Mesenchymal stem cell (in vitro differentiated cells and primary cell): Measurements from ENCODE around the gene BICD1.

Experiments
- DNase-seq: peaks from one replicate; pipeline ENCODE4 v3.0.0-alpha.2; 2013
- H2AFZ ChIP-seq: one replicate; pipeline ENCODE4 v1.6.1; 2013; ENCODE audit warnings: low read depth, mild to moderate bottlenecking, control low read depth, inconsistent platforms, low read length, moderate library complexity
- H2AK5ac ChIP-seq: 2 replicates; pipeline ENCODE4 v1.6.1; 2013; ENCODE audit warnings: low read length, moderate library complexity, mild to moderate bottlenecking, inconsistent platforms; ENCODE audit not compliant: severe bottlenecking
- H2BK120ac ChIP-seq: one replicate; pipeline ENCODE4 v1.6.1; 2013; ENCODE audit warnings: low read depth, mild to moderate bottlenecking, inconsistent platforms, low read length, moderate library complexity
- H2BK12ac ChIP-seq, 2 experiments: one replicate each; pipeline ENCODE4 v1.6.1; 2013; ENCODE audit warnings: inconsistent platforms in 2 of 2, low read length in 2 of 2, mild to moderate bottlenecking in 2 of 2, moderate library complexity in 2 of 2, control low read depth in 1 of 2
- H2BK15ac ChIP-seq: one replicate; pipeline ENCODE4 v1.6.1; 2013; ENCODE audit warnings: mild to moderate bottlenecking, low read depth, inconsistent platforms; ENCODE audit not compliant: poor library complexity, severe bottlenecking
- H2BK5ac ChIP-seq: 2 replicates; pipeline ENCODE4 v1.6.1; 2013; ENCODE audit warnings: low read depth, mild to moderate bottlenecking, low read length, control low read depth, inconsistent platforms; ENCODE audit not compliant: poor library complexity, severe bottlenecking
- H3K14ac ChIP-seq, 2 experiments: one replicate each; pipeline ENCODE4 v1.6.1; 2013; ENCODE audit warnings: inconsistent platforms in 2 of 2, low read length in 2 of 2, control low read depth in 1 of 2, mild to moderate bottlenecking in 1 of 2, moderate library complexity in 1 of 2
- H3K18ac ChIP-seq, 2 experiments: one replicate each; pipeline ENCODE4 v1.6.1; 2013; ENCODE audit warnings: inconsistent platforms in 2 of 2, low read length in 2 of 2, control low read depth in 1 of 2, low read depth in 1 of 2, mild to moderate bottlenecking in 1 of 2
- H3K23ac ChIP-seq, 2 experiments: one replicate each; pipeline ENCODE4 v1.6.1; 2013; ENCODE audit warnings: inconsistent platforms in 2 of 2, low read length in 2 of 2, mild to moderate bottlenecking in 2 of 2, moderate library complexity in 2 of 2, control low read depth in 1 of 2
- H3K27ac ChIP-seq: 2 replicates; pipeline ENCODE4 v1.5.1; 2013; ENCODE audit warnings: mild to moderate bottlenecking, moderate library complexity, low read length, control low read depth, inconsistent platforms; ENCODE audit not compliant: poor library complexity, severe bottlenecking
- H3K27me3 ChIP-seq, 2 experiments: 2 replicates each; pipeline versions ENCODE4 v1.6.1 to v1.7.0; 2013; ENCODE audit warnings: low read length in 2 of 2, mild to moderate bottlenecking in 2 of 2, moderate library complexity in 2 of 2, control low read depth in 1 of 2, inconsistent platforms in 1 of 2; ENCODE audit not compliant: control insufficient read depth in 1 of 2, insufficient read depth in 1 of 2
- H3K36me3 ChIP-seq, 2 experiments: 2 replicates each; pipeline versions ENCODE4 v1.6.1 to v1.7.0; 2013; ENCODE audit warnings: low read length in 2 of 2, control low read depth in 1 of 2, inconsistent platforms in 1 of 2, low read depth in 1 of 2, mild to moderate bottlenecking in 1 of 2; ENCODE audit not compliant: insufficient read depth in 2 of 2, control insufficient read depth in 1 of 2
- H3K4ac ChIP-seq, 2 experiments: one replicate each; pipeline ENCODE4 v1.6.1; 2013; ENCODE audit warnings: inconsistent platforms in 2 of 2, low read length in 2 of 2, mild to moderate bottlenecking in 2 of 2, moderate library complexity in 2 of 2, control low read depth in 1 of 2, low read depth in 1 of 2
- H3K4me1 ChIP-seq: 2 replicates; pipeline ENCODE4 v1.6.1; 2013; ENCODE audit warnings: low read depth, low read length, control low read depth; ENCODE audit not compliant: control insufficient read depth, insufficient read depth
- H3K4me2 ChIP-seq: 2 replicates; pipeline ENCODE4 v1.6.1; 2013; ENCODE audit warnings: low read length, mild to moderate bottlenecking, inconsistent platforms; ENCODE audit not compliant: poor library complexity, severe bottlenecking
- H3K4me3 ChIP-seq, 2 experiments: 2 replicates each; pipeline versions ENCODE4 v1.5.1 to v1.7.0; 2013; ENCODE audit warnings: low read length in 2 of 2, mild to moderate bottlenecking in 2 of 2, control low read depth in 1 of 2, low read depth in 1 of 2; ENCODE audit not compliant: insufficient read depth in 1 of 2
- H3K79me1 ChIP-seq: replicated peaks from 2 replicates; pipeline ENCODE4 v1.6.1; 2013; ENCODE audit warnings: mild to moderate bottlenecking, control low read depth, low read length, inconsistent platforms; ENCODE audit not compliant: poor library complexity, severe bottlenecking
- H3K9ac ChIP-seq: 2 replicates; pipeline ENCODE4 v1.7.0; 2013; ENCODE audit warnings: mild to moderate bottlenecking, low read length, moderate library complexity
- H3K9me3 ChIP-seq: 2 replicates; pipeline ENCODE4 v1.7.0; 2013; ENCODE audit warnings: mild to moderate bottlenecking, low read length; ENCODE audit not compliant: control insufficient read depth
- H4K8ac ChIP-seq: one replicate; pipeline ENCODE4 v1.6.1; 2013; ENCODE audit warnings: inconsistent platforms, mild to moderate bottlenecking, low read length, moderate library complexity
- H4K91ac ChIP-seq: one replicate; pipeline ENCODE4 v1.6.1; 2013; ENCODE audit warnings: mild to moderate bottlenecking, low read length, inconsistent platforms
- WGBS: methylation state at CpG from one replicate; pipeline ENCODE4 v1.1.7; 2013; ENCODE audit warnings: mixed read lengths; 5-methylcytosine and 5-hydroxymethylcytosine counted together

The BICD1 gene

DNA sequence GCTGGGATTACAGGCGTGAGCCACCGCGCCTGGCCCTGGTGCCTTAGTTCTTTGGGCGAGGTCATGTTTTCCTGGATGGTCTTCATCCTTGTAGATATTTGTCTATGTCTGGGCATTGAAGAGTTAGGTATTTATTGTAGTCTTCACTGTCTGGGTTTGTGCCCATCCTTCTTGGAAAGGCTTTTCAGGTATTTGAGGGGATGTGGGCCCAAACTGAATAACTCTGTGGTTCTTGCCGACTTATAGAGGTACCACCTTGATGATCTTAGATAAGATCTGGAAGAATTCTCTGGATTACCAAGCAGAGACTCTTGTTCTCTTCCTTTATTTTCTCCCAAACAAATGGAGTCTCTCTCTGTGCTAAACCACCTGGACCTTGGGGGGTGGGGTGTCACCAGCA lies 311.6 kb downstream of the BICD1 start:
- Histone ChIP-seq H3K23ac (no peak overlapping the region), H2AK5ac (no peak overlapping the region), H3K27me3 (no peaks in the 10 kb centered on the region), H3K27ac (no peak overlapping the region), H3K36me3 (no peaks in the 10 kb centered on the region), H2BK5ac (no peak overlapping the region), H4K91ac (no peak overlapping the region), H2BK120ac (no peak overlapping the region), H3K4me3 (no peak overlapping the region), H3K9ac (no peak overlapping the region), H2BK15ac (no peak overlapping the region), H3K4ac (no peak overlapping the region), H3K4me2 (no peak overlapping the region), H2AFZ (no peak overlapping the region), H3K18ac (no peak overlapping the region), H3K4me1 (peaks cover 10% of the 10 kb centered on the region), H3K79me1 (peaks cover 26% of the 10 kb centered on the region), H2BK12ac (no peak overlapping the region), H3K14ac (no peak overlapping the region), H4K8ac (no peak overlapping the region), H3K9me3 (no peaks in the 10 kb centered on the region)
- WGBS: 100% methylated on average over 5 of the region's 5 CpGs
- no peak for DNase-seq

- Histone ChIP-seq H3K36me3 (no peaks in the 10 kb centered on the region), H3K4ac (no peak overlapping the region), H3K79me1 (peaks cover 26% of the 10 kb centered on the region), H3K4me1 (peaks cover 10% of the 10 kb centered on the region), H2BK5ac (no peak overlapping the region), H2BK12ac (peak overlapping the region in 1 of 2 experiments; percentile 49), H2BK15ac (peak overlapping the region; percentile 54), H2AK5ac (no peak overlapping the region), H4K8ac (peak overlapping the region; percentile 40), H3K9ac (no peak overlapping the region), H3K4me3 (no peak overlapping the region), H3K27me3 (no peaks in the 10 kb centered on the region), H4K91ac (peak overlapping the region; percentile 47), H3K14ac (peak overlapping the region in 1 of 2 experiments; percentile 55), H3K27ac (no peak overlapping the region), H2BK120ac (no peak overlapping the region), H3K9me3 (no peaks in the 10 kb centered on the region), H3K4me2 (no peak overlapping the region), H3K23ac (no peak overlapping the region), H3K18ac (peak overlapping the region; percentile 1 to 23), H2AFZ (no peak overlapping the region)
- DNase-seq: no peak
- WGBS: 85% methylated on average over 5 of the region's 5 CpGs
Measured at GRCh38 chr12:32418903-32419519, 312.4 kb downstream of the BICD1 start.

DNA sequence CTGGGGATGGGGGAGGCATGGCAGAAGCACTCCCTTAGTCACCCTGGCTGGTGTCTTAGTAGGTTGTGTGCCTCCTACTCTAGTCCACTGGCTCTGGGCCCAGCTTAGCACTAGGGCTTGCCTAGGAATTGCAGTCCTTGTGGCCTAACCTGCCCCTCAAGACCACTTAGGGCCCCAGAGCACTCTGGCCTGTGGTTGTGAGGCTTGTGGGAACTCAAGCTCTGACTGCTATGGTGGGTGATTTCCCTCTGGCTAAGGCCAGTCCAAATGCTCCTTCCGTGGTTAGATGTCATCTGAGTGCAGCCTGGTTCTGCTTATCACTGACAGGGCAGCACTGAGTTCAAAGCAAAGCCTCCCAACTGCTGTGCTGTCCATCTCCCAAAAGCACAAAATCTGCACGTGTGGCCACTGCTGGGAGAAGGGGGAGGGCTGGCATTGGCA lies 312.9 kb downstream of the BICD1 start:
- H3K27ac ChIP-seq: no peak overlapping the region
- H2BK15ac ChIP-seq: peak overlapping the region; percentile 54
- H3K9ac ChIP-seq: no peak overlapping the region
- no peak overlapping the region for H2AK5ac ChIP-seq
- H2AFZ ChIP-seq: no peak overlapping the region
- H3K4me1 ChIP-seq: peaks cover 10% of the 10 kb centered on the region
- no peaks in the 10 kb centered on the region for H3K36me3 ChIP-seq
- no CpG with 5 or more reads among the region's 2 CpGs for WGBS
- H4K91ac ChIP-seq: peak overlapping the region; percentile 47
- H2BK12ac ChIP-seq: peak overlapping the region in 1 of 2 experiments; percentile 49
- H3K14ac ChIP-seq: peak overlapping the region in 1 of 2 experiments; percentile 55
- no peaks in the 10 kb centered on the region for H3K9me3 ChIP-seq
- no peaks in the 10 kb centered on the region for H3K27me3 ChIP-seq
- peak; percentile 35 for DNase-seq
- no peak overlapping the region for H3K23ac ChIP-seq
- H2BK5ac ChIP-seq: no peak overlapping the region
- H3K79me1 ChIP-seq: peaks cover 26% of the 10 kb centered on the region
- peak overlapping the region in 1 of 2 experiments; percentile 84 for H3K18ac ChIP-seq
- H2BK120ac ChIP-seq: no peak overlapping the region
- peak overlapping the region; percentile 40 for H4K8ac ChIP-seq
- no peak overlapping the region for H3K4me3 ChIP-seq
- no peak overlapping the region for H3K4me2 ChIP-seq
- H3K4ac ChIP-seq: no peak overlapping the region

DNA sequence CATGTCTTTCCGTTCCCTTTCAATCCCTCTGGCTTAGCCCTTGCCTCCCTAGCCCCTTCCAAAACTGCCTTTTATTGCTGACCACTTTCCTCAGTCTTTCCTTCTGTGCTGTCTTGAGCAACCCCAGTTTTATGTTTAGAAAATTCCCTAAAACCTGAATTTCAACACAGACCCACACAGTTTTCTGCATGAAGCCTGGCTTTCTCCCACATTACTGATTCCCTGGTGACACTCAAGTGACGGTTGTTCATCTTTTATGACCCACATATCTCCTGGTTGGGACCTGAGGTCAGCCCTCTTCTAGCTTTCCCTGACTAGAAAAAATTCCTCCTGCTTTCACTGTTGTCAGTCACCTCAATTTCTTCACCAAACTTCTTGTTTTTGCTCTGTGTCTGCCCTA lies 313.7 kb downstream of the BICD1 start:
- H2BK5ac ChIP-seq: no peak overlapping the region
- H3K27me3 ChIP-seq: no peaks in the 10 kb centered on the region

More for the DNA sequence above, 313.7 kb downstream of the BICD1 start:
- H3K9ac ChIP-seq: no peak overlapping the region
- no peak overlapping the region for H2BK12ac ChIP-seq
- H3K9me3 ChIP-seq: no peaks in the 10 kb centered on the region
- H3K14ac ChIP-seq: no peak overlapping the region
- no peak overlapping the region for H2BK15ac ChIP-seq
- no peak overlapping the region for H3K27ac ChIP-seq
- H3K79me1 ChIP-seq: peaks cover 27% of the 10 kb centered on the region
- H3K18ac ChIP-seq: no peak overlapping the region
- H3K4me1 ChIP-seq: peaks cover 10% of the 10 kb centered on the region
- H3K4ac ChIP-seq: no peak overlapping the region
- H3K36me3 ChIP-seq: no peaks in the 10 kb centered on the region
- peak overlapping the region; percentile 22 for H2AK5ac ChIP-seq
- H3K23ac ChIP-seq: no peak overlapping the region
- H4K8ac ChIP-seq: no peak overlapping the region
- no peak overlapping the region for H3K4me3 ChIP-seq
- no peak overlapping the region for H2AFZ ChIP-seq
- no peak overlapping the region for H4K91ac ChIP-seq
- no peak overlapping the region for H2BK120ac ChIP-seq
- H3K4me2 ChIP-seq: no peak overlapping the region
- WGBS: 77% methylated on average over 2 of the region's 2 CpGs
- DNase-seq: no peak
